Measurements from ENCODE around the gene LMLN. TPM values are rescaled to one million over a fixed set of nuclear protein-coding genes. Genes with fewer than 3 reads are reported as not detected.

The LMLN gene
- total and polyA plus RNA-seq, 2 of the 13 experiments (the other 11 are each of a cell fraction or from before 2014, with no cell fraction given) = 1.2 to 1.8 TPM

DNA sequence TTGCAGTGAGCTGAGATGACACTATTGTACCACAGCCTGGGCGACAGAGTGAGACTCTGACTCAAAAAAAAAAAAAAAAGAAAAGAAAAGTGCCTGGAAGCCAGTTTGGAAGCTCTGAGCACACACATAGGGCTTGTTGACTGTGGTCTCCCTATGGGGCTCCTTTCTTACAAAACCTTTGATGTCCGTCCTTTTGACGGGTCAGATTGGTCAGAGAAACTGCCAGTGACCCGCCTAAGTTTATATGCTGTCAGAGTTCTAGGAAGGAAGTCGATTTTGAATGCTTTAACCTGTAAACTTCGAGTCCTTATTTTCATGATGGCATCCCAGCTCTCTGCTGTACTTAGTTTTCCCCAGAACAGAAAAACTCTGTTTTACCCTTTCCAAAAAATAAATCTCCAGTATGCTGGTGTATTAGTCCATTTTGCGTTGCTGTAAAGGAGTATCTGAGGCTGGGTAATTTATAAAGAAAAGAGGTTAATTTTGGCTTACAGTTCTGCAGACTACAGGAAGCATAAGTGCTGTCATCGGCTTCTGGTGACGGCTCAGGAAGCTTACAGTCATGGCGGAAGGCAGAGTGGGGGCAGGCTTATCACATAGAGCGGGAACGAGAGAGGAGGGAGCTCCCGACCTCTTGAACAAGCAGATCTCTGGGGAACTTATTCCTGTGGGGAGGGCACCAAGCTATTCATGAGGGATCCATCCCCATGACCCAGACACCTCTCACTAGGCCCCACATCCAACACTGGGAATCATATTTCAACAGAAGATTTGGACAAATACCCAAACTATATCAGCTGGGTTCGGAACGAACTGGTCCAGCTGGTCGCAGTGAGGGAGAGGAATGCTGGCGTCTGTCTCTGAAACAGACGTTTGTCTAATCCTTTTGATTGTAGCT, 72.3 kb downstream of the LMLN start:
- 79% methylated on average over 18 of the region's 18 CpGs for WGBS (ENCODE audit: low lambda C conversion rate)
- DNase-seq (ENCODE audit: low spot score) = no peak
- no peaks in the 10 kb centered on the region for H3K27me3 ChIP-seq (ENCODE audit: control insufficient read depth in 1 of 2, insufficient read depth in 2 of 2, low read length in 2 of 2)
- H3K4me2 ChIP-seq (ENCODE audit: low read depth, low read length) = no peak overlapping the region
- TF ChIP-seq, protein P1, sequence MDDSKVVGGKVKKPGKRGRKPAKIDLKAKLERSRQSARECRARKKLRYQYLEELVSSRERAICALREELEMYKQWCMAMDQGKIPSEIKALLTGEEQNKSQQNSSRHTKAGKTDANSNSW (CRISPR knock-in tag; IDR thresholded peaks at IDR 0.05; ENCODE audit: borderline replicate concordance) = no peak
- TF ChIP-seq, protein P2, sequence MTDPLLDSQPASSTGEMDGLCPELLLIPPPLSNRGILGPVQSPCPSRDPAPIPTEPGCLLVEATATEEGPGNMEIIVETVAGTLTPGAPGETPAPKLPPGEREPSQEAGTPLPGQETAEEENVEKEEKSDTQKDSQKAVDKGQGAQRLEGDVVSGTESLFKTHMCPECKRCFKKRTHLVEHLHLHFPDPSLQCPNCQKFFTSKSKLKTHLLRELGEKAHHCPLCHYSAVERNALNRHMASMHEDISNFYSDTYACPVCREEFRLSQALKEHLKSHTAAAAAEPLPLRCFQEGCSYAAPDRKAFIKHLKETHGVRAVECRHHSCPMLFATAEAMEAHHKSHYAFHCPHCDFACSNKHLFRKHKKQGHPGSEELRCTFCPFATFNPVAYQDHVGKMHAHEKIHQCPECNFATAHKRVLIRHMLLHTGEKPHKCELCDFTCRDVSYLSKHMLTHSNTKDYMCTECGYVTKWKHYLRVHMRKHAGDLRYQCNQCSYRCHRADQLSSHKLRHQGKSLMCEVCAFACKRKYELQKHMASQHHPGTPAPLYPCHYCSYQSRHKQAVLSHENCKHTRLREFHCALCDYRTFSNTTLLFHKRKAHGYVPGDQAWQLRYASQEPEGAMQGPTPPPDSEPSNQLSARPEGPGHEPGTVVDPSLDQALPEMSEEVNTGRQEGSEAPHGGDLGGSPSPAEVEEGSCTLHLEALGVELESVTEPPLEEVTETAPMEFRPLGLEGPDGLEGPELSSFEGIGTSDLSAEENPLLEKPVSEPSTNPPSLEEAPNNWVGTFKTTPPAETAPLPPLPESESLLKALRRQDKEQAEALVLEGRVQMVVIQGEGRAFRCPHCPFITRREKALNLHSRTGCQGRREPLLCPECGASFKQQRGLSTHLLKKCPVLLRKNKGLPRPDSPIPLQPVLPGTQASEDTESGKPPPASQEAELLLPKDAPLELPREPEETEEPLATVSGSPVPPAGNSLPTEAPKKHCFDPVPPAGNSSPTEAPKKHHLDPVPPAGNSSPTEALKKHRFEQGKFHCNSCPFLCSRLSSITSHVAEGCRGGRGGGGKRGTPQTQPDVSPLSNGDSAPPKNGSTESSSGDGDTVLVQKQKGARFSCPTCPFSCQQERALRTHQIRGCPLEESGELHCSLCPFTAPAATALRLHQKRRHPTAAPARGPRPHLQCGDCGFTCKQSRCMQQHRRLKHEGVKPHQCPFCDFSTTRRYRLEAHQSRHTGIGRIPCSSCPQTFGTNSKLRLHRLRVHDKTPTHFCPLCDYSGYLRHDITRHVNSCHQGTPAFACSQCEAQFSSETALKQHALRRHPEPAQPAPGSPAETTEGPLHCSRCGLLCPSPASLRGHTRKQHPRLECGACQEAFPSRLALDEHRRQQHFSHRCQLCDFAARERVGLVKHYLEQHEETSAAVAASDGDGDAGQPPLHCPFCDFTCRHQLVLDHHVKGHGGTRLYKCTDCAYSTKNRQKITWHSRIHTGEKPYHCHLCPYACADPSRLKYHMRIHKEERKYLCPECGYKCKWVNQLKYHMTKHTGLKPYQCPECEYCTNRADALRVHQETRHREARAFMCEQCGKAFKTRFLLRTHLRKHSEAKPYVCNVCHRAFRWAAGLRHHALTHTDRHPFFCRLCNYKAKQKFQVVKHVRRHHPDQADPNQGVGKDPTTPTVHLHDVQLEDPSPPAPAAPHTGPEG (CRISPR knock-in tag; IDR thresholded peaks at IDR 0.05) = no peak
- TF ChIP-seq, protein P3, sequence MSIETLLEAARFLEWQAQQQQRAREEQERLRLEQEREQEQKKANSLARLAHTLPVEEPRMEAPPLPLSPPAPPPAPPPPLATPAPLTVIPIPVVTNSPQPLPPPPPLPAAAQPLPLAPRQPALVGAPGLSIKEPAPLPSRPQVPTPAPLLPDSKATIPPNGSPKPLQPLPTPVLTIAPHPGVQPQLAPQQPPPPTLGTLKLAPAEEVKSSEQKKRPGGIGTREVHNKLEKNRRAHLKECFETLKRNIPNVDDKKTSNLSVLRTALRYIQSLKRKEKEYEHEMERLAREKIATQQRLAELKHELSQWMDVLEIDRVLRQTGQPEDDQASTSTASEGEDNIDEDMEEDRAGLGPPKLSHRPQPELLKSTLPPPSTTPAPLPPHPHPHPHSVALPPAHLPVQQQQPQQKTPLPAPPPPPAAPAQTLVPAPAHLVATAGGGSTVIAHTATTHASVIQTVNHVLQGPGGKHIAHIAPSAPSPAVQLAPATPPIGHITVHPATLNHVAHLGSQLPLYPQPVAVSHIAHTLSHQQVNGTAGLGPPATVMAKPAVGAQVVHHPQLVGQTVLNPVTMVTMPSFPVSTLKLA (IDR thresholded peaks at IDR 0.05) = no peak
- POLR2A ChIA-PET = no interaction called here
- no peaks in the 10 kb centered on the region for H3K9me3 ChIP-seq (ENCODE audit: low read length)
- H3K4me3 ChIP-seq (replicated peaks in 1 of 3; ENCODE audit: insufficient read depth in 1 of 3, low read depth in 2 of 3, low read length in 3 of 3) = no peak overlapping the region
- H3K9ac ChIP-seq (ENCODE audit: insufficient read depth, low read depth, low read length) = no peak overlapping the region
- no peaks in the 10 kb centered on the region for H3K36me3 ChIP-seq (replicated peaks in 1 of 2; ENCODE audit: control insufficient read depth in 1 of 2, insufficient read depth in 2 of 2, low read length in 2 of 2)
- ATAC-seq = no peak
- intact Hi-C loops (cut with micrococcal nuclease; ENCODE audit: unreplicated experiment) (no loop called here), in situ Hi-C loops (cut with HindIII; ENCODE audit: extremely low pct_ligation_motif_present, low pct_unique_long_range_greater_than_20kb) (no loop called here)
- BruUV-seq (replicated peaks) = no TSS peak
- no peaks in the 10 kb centered on the region for H3K4me1 ChIP-seq (ENCODE audit: insufficient read depth, low read length)
- no peaks in the 10 kb centered on the region for H3K79me2 ChIP-seq (ENCODE audit: insufficient read depth, low read length)
- no peak for FAIRE-seq
- CTCF ChIA-PET (ENCODE audit: low intra/inter-chr PET ratio, low total read pairs) = no interaction called here
- H3K27ac ChIP-seq (ENCODE audit: extremely low read length, insufficient read depth, low read length) = no peak overlapping the region
- H4K20me1 ChIP-seq (ENCODE audit: insufficient read depth, low read length) = no peaks in the 10 kb centered on the region
- no peak overlapping the region for H2AFZ ChIP-seq (ENCODE audit: low read length)

Measured in HepG2 (cell line).